HEK293 (cell line): ENCODE results near the gene CREB5.

ENCODE experiments used
- CTCF ChIA-PET: fragments of 350-600 bp; formaldehyde crosslinking; extraction: SDS; loops from one replicate; lab custom pipeline; 2021; ENCODE audit warnings: antibody characterized with exemption; lab: Yijun Ruan, JAX
- POLR2A ChIA-PET: fragments of 300-600 bp; formaldehyde crosslinking; extraction: SDS; loops from one replicate; lab custom pipeline; 2020; ENCODE audit warnings: antibody characterized with exemption, inconsistent platforms; lab: Yijun Ruan, JAX
- H3K27ac ChIP-seq: fragments of 200-500 bp; sonication (Bioruptor generic); 2 replicates; pipeline ENCODE4 v1.5.1; 2014; ENCODE audit warnings: low read depth, low read length, control low read depth, inconsistent platforms; ENCODE audit errors: extremely low read depth
- H3K36me3 ChIP-seq, 2 experiments: fragments of 200-500 bp in 1 of 2; sonication (Bioruptor generic) in 1 of 2; 1 replicate in 1 of 2; 2 replicates in 1 of 2; pipeline ENCODE4 v1.5.1; 2014 to 2017; ENCODE audit warnings: inconsistent platforms in 2 of 2, low read length in 2 of 2; ENCODE audit not compliant: control insufficient read depth in 2 of 2, insufficient read depth in 1 of 2
- H3K4me1 ChIP-seq: fragments of 200-500 bp; sonication (Bioruptor generic); 2 replicates; pipeline ENCODE4 v1.5.1; 2014; ENCODE audit warnings: mild to moderate bottlenecking, low read length, inconsistent platforms; ENCODE audit not compliant: control insufficient read depth, insufficient read depth
- H3K4me3 ChIP-seq: 2 replicates; pipeline ENCODE4 v1.5.1; 2011; ENCODE audit warnings: low read depth, mild to moderate bottlenecking, control low read depth, low read length, moderate library complexity
- H3K9me3 ChIP-seq: fragments of 200-500 bp; sonication (Bioruptor generic); 2 replicates; pipeline ENCODE4 v1.5.1; 2014; ENCODE audit warnings: low read depth, low read length, inconsistent platforms; ENCODE audit not compliant: control insufficient read depth, insufficient read depth
- GLI2 ChIP-seq: fragments of 450-650 bp; formaldehyde crosslinking; IDR thresholded peaks from 2 replicates; pipeline ENCODE4; 2017; ENCODE audit warnings: missing biosample characterization, missing genetic modification characterization, low read depth, borderline replicate concordance
- GLI4 ChIP-seq: fragments of 450-650 bp; formaldehyde crosslinking; IDR thresholded peaks from 2 replicates; pipeline ENCODE4 v1.5.1; 2016; ENCODE audit warnings: missing biosample characterization, missing genetic modification characterization
- GLIS1 ChIP-seq: fragments of 450-650 bp; formaldehyde crosslinking; IDR thresholded peaks from 2 replicates; pipeline ENCODE4 v1.5.1; 2016; ENCODE audit warnings: missing biosample characterization, missing genetic modification characterization
- HOXD13 ChIP-seq: sonication (generic); formaldehyde crosslinking; IDR thresholded peaks from 2 replicates; pipeline ENCODE4 v1.8.0; 2022; ENCODE audit warnings: missing genetic modification reagents, borderline replicate concordance
- MEIS1 ChIP-seq: sonication (generic); formaldehyde crosslinking; IDR thresholded peaks from 2 replicates; pipeline ENCODE4 v1.8.1; 2022; ENCODE audit warnings: missing genetic modification reagents, mild to moderate bottlenecking, borderline replicate concordance
- RBAK ChIP-seq: fragments of 450-650 bp; formaldehyde crosslinking; IDR thresholded peaks from 2 replicates; pipeline ENCODE4 v1.5.1; 2016; ENCODE audit warnings: missing biosample characterization, missing genetic modification characterization
- SCRT2 ChIP-seq: fragments of 450-650 bp; formaldehyde crosslinking; IDR thresholded peaks from 2 replicates; pipeline ENCODE4 v1.5.1; 2016; ENCODE audit warnings: missing biosample characterization, missing genetic modification characterization
- SETDB1 ChIP-seq: IDR thresholded peaks from one replicate; pipeline ENCODE4 v1.6.1; 2017; ENCODE audit warnings: mild to moderate bottlenecking, low read length, moderate library complexity, mixed read lengths; ENCODE audit not compliant: insufficient read length
- ZNF146 ChIP-seq: fragments of 450-650 bp; formaldehyde crosslinking; IDR thresholded peaks from 2 replicates; pipeline ENCODE4 v1.5.1; 2016; ENCODE audit warnings: missing biosample characterization, missing genetic modification characterization
- ZNF169 ChIP-seq: fragments of 450-650 bp; formaldehyde crosslinking; IDR thresholded peaks from 2 replicates; pipeline ENCODE4 v1.5.1; 2016; ENCODE audit warnings: missing biosample characterization, missing genetic modification characterization
- ZNF26 ChIP-seq: fragments of 450-650 bp; formaldehyde crosslinking; IDR thresholded peaks from 2 replicates; pipeline ENCODE4 v1.5.1; 2016; ENCODE audit warnings: missing biosample characterization, missing genetic modification characterization
- ZNF266 ChIP-seq: fragments of 450-650 bp; formaldehyde crosslinking; IDR thresholded peaks from 2 replicates; pipeline ENCODE4 v1.5.1; 2016; ENCODE audit warnings: missing biosample characterization, missing genetic modification characterization, low read depth
- ZNF37A ChIP-seq: fragments of 450-650 bp; IDR thresholded peaks from 2 replicates; pipeline ENCODE4 v1.5.1; 2018; ENCODE audit warnings: missing biosample characterization, missing genetic modification characterization
- ZNF391 ChIP-seq: fragments of 450-650 bp; formaldehyde crosslinking; IDR thresholded peaks from 2 replicates; pipeline ENCODE4 v1.5.1; 2016; ENCODE audit warnings: low read depth, missing biosample characterization, missing genetic modification characterization, borderline replicate concordance
- ZNF423 ChIP-seq: fragments of 450-650 bp; formaldehyde crosslinking; IDR thresholded peaks from 2 replicates; pipeline ENCODE4 v1.5.1; 2016; ENCODE audit warnings: missing biosample characterization, missing genetic modification characterization
- ZNF549 ChIP-seq: fragments of 450-650 bp; IDR thresholded peaks from 2 replicates; pipeline ENCODE4 v1.5.1; 2018; ENCODE audit warnings: missing biosample characterization, missing genetic modification characterization, mild to moderate bottlenecking, inconsistent platforms, moderate library complexity
- ZNF555 ChIP-seq: fragments of 450-650 bp; formaldehyde crosslinking; conservative IDR thresholded peaks from 2 replicates; pipeline ENCODE4 v1.5.1; 2017; ENCODE audit warnings: missing biosample characterization, mild to moderate bottlenecking, missing genetic modification characterization, inconsistent platforms
- ZNF558 ChIP-seq: fragments of 450-650 bp; formaldehyde crosslinking; IDR thresholded peaks from 2 replicates; pipeline ENCODE4 v1.5.1; 2016; ENCODE audit warnings: missing biosample characterization, missing genetic modification characterization
- ZNF623 ChIP-seq: fragments of 450-650 bp; formaldehyde crosslinking; IDR thresholded peaks from 2 replicates; pipeline ENCODE4 v1.5.1; 2016; ENCODE audit warnings: missing biosample characterization, missing genetic modification characterization
- ZNF707 ChIP-seq: fragments of 450-650 bp; formaldehyde crosslinking; IDR thresholded peaks from 2 replicates; pipeline ENCODE4 v1.5.1; 2016; ENCODE audit warnings: missing biosample characterization, missing genetic modification characterization
- ZNF792 ChIP-seq: fragments of 450-650 bp; formaldehyde crosslinking; IDR thresholded peaks from 2 replicates; pipeline ENCODE4 v1.5.1; 2016; ENCODE audit warnings: missing biosample characterization, missing genetic modification characterization
- ZSCAN16 ChIP-seq: fragments of 450-650 bp; formaldehyde crosslinking; IDR thresholded peaks from 2 replicates; pipeline ENCODE4 v1.5.1; 2016; ENCODE audit warnings: missing biosample characterization, missing genetic modification characterization
- ZSCAN30 ChIP-seq: fragments of 450-650 bp; IDR thresholded peaks from 2 replicates; pipeline ENCODE4 v1.5.1; 2018; ENCODE audit warnings: missing biosample characterization, mild to moderate bottlenecking, missing genetic modification characterization, moderate library complexity
- TF ChIP-seq, protein P1 (sequence below): fragments of 450-650 bp; formaldehyde crosslinking; IDR thresholded peaks from 2 replicates; pipeline ENCODE4 v1.5.1; 2016; ENCODE audit warnings: missing biosample characterization, missing genetic modification characterization

Gene CREB5

DNA sequence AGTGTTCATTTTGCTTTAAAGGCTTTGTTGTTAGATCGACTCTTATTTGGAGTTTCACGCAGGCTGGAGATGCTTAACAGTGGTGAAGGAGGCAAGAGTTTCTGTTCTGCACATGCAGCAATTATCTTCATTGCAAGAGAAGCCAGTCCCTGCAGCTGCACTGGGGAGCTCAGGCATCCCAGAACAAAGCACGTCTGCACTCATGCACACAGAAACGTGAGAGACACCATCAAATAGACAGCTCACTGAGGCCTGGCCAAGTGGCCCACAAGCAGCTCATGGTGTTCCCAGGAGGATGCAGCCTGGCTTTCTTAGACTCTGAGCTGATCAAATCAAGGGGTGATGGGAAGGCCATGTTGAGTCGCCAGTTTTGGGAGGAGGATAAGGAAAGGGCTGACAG is 246.1 kb downstream of the CREB5 start (continued):
- no peak for TF ChIP-seq ZNF792 (tag by site-specific recombination)
- no peak for TF ChIP-seq ZNF555 (tag by site-specific recombination)
- TF ChIP-seq, all 188 proteins: peak for 0

GRCh38 chr7:28660132-28660531 is 247.8 kb downstream of the CREB5 start:
- Histone ChIP-seq H3K4me3 (no peak overlapping the region), H3K36me3 (no peaks in the 10 kb centered on the region), H3K27ac (no peak overlapping the region), H3K9me3 (peaks cover 4% of the 10 kb centered on the region; the same call in 1 of the 2 replicates), H3K4me1 (no peaks in the 10 kb centered on the region)
- POLR2A ChIA-PET: no interaction called here
- CTCF ChIA-PET: interaction anchor here (1.0 kb wide), 1 partner anchor 21 kb away, joined by 3 read pairs; no protein-coding TSS in a partner anchor
- TF ChIP-seq SCRT2 (tag by site-specific recombination): 0 out of 2 replicates have a peak, but pooled peaks have one; percentile 21
- TF ChIP-seq, protein P1, sequence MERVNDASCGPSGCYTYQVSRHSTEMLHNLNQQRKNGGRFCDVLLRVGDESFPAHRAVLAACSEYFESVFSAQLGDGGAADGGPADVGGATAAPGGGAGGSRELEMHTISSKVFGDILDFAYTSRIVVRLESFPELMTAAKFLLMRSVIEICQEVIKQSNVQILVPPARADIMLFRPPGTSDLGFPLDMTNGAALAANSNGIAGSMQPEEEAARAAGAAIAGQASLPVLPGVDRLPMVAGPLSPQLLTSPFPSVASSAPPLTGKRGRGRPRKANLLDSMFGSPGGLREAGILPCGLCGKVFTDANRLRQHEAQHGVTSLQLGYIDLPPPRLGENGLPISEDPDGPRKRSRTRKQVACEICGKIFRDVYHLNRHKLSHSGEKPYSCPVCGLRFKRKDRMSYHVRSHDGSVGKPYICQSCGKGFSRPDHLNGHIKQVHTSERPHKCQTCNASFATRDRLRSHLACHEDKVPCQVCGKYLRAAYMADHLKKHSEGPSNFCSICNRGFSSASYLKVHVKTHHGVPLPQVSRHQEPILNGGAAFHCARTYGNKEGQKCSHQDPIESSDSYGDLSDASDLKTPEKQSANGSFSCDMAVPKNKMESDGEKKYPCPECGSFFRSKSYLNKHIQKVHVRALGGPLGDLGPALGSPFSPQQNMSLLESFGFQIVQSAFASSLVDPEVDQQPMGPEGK (tag by site-specific recombination): no peak
- peak; percentile 19 for TF ChIP-seq SETDB1

DNA sequence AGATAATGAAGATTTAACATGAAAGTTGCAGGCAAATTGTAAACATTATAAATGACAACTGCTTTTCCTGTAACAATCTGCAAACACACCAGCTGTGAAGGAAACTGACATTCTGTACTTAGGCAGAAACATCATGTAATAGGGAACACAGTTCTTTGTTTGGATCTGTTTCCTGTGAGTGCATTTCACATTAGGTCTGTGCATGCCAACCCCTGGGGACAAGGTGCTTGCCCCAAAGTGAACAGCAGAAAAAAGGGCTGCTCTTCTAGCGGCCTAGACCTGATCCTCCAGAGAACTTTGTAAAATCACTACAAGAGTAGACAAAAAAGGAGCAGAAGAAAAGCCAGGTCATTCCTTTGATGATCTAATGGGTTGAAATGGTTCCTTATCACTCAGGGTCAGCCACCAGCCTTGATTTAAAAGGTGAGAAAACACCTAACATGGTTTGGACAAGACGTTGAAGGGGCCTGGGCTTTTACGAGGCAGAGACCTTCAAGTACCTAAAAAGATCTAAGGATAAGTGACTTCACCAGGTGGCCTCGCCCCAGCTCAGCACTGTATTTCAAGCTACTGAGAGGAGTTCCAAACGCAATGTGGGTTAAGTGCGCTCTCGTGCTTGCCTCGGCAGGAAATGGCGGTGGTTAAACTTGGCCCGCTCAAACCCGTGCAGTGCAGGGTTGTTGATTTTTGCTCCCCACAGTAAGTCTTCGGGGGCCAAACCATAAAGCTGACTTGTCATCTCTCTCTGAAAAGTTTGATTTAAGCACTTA is 249.7 kb downstream of the CREB5 start:
- POLR2A ChIA-PET: no interaction called here
- H3K4me3 ChIP-seq: no peak overlapping the region
- no peaks in the 10 kb centered on the region for H3K4me1 ChIP-seq
- TF ChIP-seq MEIS1 (CRISPR knock-in tag): no peak
- no peak for TF ChIP-seq ZSCAN16 (tag by site-specific recombination)
- TF ChIP-seq ZNF266: no peak
- no peak for TF ChIP-seq ZNF169 (tag by site-specific recombination)
- no peak for TF ChIP-seq ZNF146 (tag by site-specific recombination)
- TF ChIP-seq ZNF707 (tag by site-specific recombination): no peak
- TF ChIP-seq HOXD13 (CRISPR knock-in tag): no peak
- no peak for TF ChIP-seq RBAK (tag by site-specific recombination)
- no peaks in the 10 kb centered on the region for H3K36me3 ChIP-seq
- CTCF ChIA-PET: no interaction called here
- peaks cover 4% of the 10 kb centered on the region; the same call in 1 of the 2 replicates for H3K9me3 ChIP-seq
- no peak overlapping the region for H3K27ac ChIP-seq

- Histone ChIP-seq H3K27ac (no peak overlapping the region), H3K36me3 (no peaks in the 10 kb centered on the region), H3K4me3 (no peak overlapping the region), H3K9me3 (no peaks in the 10 kb centered on the region), H3K4me1 (no peaks in the 10 kb centered on the region; the same call in 1 of the 2 replicates)
- ChIA-PET POLR2A (interaction anchor here (0.6 kb wide), 1 partner anchor 161 kb away, joined by 5 read pairs; no protein-coding TSS in a partner anchor), CTCF (interaction anchor here (0.7 to 1.4 kb wide), 4 partner anchors 11 to 305 kb away, joined by 3 to 4 read pairs (median 4); no protein-coding TSS in a partner anchor)
- TF ChIP-seq ZNF623 (tag by site-specific recombination): no peak
- no peak for TF ChIP-seq GLIS1 (tag by site-specific recombination)
- no peak for TF ChIP-seq ZNF26 (tag by site-specific recombination)
- TF ChIP-seq GLI4: no peak
- no peak for TF ChIP-seq ZNF549
- TF ChIP-seq ZNF558 (tag by site-specific recombination): no peak
- no peak for TF ChIP-seq ZSCAN30 (tag by site-specific recombination)
- no peak for TF ChIP-seq GLI2 (tag by site-specific recombination)
- no peak for TF ChIP-seq ZSCAN16 (tag by site-specific recombination)
- TF ChIP-seq ZNF391: no peak
- TF ChIP-seq ZNF423: no peak
- TF ChIP-seq ZNF37A (tag by site-specific recombination): no peak
Observed at GRCh38 chr7:28666154-28666553, 253.8 kb downstream of the CREB5 start.
